ENCODE results near the gene ARHGAP6. TPM values are rescaled to one million over a fixed set of nuclear protein-coding genes. Genes with fewer than 3 reads are reported as not detected.
A peak's percentile ranks its signal among the peaks of the same experiment; 100 is the strongest.

The ARHGAP6 gene
- polyA plus RNA-seq, 4 donors, result 1.1 to 3.5 (median 3.3) TPM; not detected in 1

DNA sequence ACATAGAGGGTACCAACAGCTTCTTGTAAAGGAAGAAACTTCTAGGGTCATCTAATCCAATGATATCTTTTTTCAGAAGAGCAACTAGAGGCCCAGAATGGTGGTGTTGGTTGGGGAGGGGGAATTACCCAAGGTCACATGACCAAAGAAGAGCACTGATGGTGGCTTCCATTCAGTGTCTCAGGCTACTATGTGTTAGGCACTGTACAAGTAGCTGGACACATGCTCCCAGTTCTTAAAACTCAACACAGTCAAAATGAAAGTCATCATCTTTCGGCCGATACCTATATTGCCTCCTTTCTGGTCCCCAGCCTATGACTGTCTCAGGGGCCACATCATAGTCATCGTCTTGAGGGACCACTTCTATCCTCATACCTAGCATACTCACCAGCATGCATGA, 88.1 kb downstream of the ARHGAP6 start:
- FAIRE-seq, result no peak
- H3K4me1 ChIP-seq (ENCODE audit: control insufficient read depth in 3 of 3, insufficient read depth in 2 of 3, low read depth in 1 of 3, low read length in 2 of 3), result no peaks in the 10 kb centered on the region
- no peak overlapping the region for H3K4me3 ChIP-seq (ENCODE audit: low read depth in 1 of 3, low read length in 3 of 3)
- no peak overlapping the region for H3K27ac ChIP-seq (ENCODE audit: low read depth in 1 of 3, low read length in 2 of 3)
- no peak for DNase-seq
- H3K27me3 ChIP-seq (ENCODE audit: control insufficient read depth in 3 of 3, insufficient read depth in 3 of 3, low read length in 3 of 3), result no peaks in the 10 kb centered on the region
- WGBS, 3 donors, result 96 to 97% (median 96%) methylated on average over 3 of the region's 3 CpGs
- H3K9me3 ChIP-seq (ENCODE audit: control insufficient read depth in 2 of 2, insufficient read depth in 1 of 2, low read depth in 1 of 2, low read length in 1 of 2), result no peaks in the 10 kb centered on the region
- no peaks in the 10 kb centered on the region for H3K36me3 ChIP-seq (ENCODE audit: control insufficient read depth in 3 of 3, insufficient read depth in 2 of 3, low read depth in 1 of 3, low read length in 3 of 3)

DNA sequence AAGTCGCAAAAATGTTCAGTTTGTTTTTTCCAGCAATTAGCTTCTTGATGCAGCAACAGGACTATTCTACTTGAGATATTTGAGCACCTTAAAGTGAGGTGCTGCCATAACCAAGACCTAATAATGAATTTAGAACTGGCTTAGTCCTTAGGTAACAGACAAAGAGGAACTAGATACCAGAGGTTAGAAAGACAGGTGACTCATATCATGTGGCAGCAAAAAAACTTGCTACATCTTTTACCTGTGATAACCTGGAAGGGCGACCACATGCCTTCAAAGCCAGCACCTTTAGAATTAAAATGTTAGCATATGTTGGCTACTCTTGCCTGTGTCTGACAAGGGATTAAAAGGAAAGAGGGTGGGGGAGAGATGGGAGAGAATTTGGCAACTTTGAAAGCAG, 90.4 kb downstream of the ARHGAP6 start:
- Histone ChIP-seq H3K4me1 (ENCODE audit: control insufficient read depth in 3 of 3, insufficient read depth in 2 of 3, low read depth in 1 of 3, low read length in 2 of 3) (no peaks in the 10 kb centered on the region), H3K4me3 (ENCODE audit: low read depth in 1 of 3, low read length in 3 of 3) (no peak overlapping the region), H3K27me3 (ENCODE audit: control insufficient read depth in 3 of 3, insufficient read depth in 3 of 3, low read length in 3 of 3) (no peaks in the 10 kb centered on the region), H3K9me3 (ENCODE audit: control insufficient read depth in 2 of 2, insufficient read depth in 1 of 2, low read depth in 1 of 2, low read length in 1 of 2) (no peaks in the 10 kb centered on the region), H3K27ac (ENCODE audit: low read depth in 1 of 3, low read length in 2 of 3) (no peak overlapping the region), H3K36me3 (ENCODE audit: control insufficient read depth in 3 of 3, insufficient read depth in 2 of 3, low read depth in 1 of 3, low read length in 3 of 3) (no peaks in the 10 kb centered on the region)
- 73 to 90% (median 88%) methylated on average over 2 of the region's 2 CpGs for WGBS, 3 donors
- DNase-seq, result no peak
- no peak for FAIRE-seq

DNA sequence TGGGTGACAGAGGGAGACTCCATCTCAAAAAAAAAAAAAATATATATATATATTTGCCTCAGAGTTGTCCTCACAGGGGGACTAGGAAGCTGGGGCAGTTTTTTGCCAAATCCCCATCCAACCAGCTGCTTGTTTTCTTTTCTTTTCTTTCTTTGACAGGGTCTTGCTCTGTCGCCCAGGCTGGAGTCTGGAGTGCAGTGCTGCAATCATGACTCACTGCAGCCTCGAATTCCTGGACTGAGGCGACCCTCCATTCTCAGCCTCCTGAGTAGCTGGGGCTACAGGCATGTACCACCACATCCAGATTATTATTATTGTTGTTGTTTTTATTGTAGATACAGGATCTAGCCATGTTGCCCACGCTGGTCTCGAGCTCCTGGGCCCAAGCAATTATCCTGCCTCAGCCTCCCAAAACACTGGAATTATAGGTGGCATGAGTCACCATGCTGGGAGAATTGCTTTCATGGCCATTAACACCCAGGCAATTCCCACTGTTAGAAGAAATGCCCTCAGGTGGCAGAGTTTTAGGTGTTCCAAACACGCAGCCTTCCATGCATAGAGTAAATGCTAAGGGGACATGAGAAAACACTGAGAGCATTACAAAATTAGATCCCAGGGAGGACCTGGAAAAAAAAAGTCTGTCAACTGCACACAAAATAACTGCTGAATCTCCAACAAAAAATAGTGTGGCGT, 98.0 kb downstream of the ARHGAP6 start:
- Histone ChIP-seq H3K9me3 (ENCODE audit: control insufficient read depth in 2 of 2, insufficient read depth in 1 of 2, low read depth in 1 of 2, low read length in 1 of 2) (no peaks in the 10 kb centered on the region), H3K27me3 (ENCODE audit: control insufficient read depth in 3 of 3, insufficient read depth in 3 of 3, low read length in 3 of 3) (no peaks in the 10 kb centered on the region), H3K27ac (ENCODE audit: low read depth in 1 of 3, low read length in 2 of 3) (no peak overlapping the region), H3K36me3 (ENCODE audit: control insufficient read depth in 3 of 3, insufficient read depth in 2 of 3, low read depth in 1 of 3, low read length in 3 of 3) (no peaks in the 10 kb centered on the region), H3K4me3 (ENCODE audit: low read depth in 1 of 3, low read length in 3 of 3) (no peak overlapping the region), H3K4me1 (ENCODE audit: control insufficient read depth in 3 of 3, insufficient read depth in 2 of 3, low read depth in 1 of 3, low read length in 2 of 3) (no peaks in the 10 kb centered on the region)
- WGBS, 3 donors, result 69 to 81% (median 78%) methylated on average over 7 of the region's 7 CpGs
- DNase-seq (no peak), FAIRE-seq (no peak)

DNA sequence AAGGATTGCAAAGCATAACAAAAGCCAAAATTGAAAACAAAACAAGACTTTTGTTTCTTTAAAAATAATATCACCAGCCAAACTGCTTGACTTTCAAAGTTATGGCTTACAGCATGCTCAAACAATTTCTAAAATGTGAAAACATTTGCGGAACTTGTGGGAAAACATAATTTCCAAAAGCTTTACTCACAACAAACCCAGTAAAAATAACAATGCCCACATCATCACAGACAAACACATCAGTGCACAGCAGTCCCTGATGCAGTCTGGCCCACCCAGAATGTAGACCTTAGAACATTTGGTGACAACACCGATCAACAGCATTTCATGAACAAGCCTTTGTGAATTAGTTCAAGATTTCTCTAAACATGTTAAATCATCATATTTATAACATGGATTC, 98.9 kb downstream of the ARHGAP6 start:
- Histone ChIP-seq H3K9me3 (ENCODE audit: control insufficient read depth in 2 of 2, insufficient read depth in 1 of 2, low read depth in 1 of 2, low read length in 1 of 2) (no peaks in the 10 kb centered on the region), H3K4me1 (ENCODE audit: control insufficient read depth in 3 of 3, insufficient read depth in 2 of 3, low read depth in 1 of 3, low read length in 2 of 3) (no peaks in the 10 kb centered on the region), H3K27ac (ENCODE audit: low read depth in 1 of 3, low read length in 2 of 3) (no peak overlapping the region), H3K4me3 (ENCODE audit: low read depth in 1 of 3, low read length in 3 of 3) (no peak overlapping the region), H3K27me3 (ENCODE audit: control insufficient read depth in 3 of 3, insufficient read depth in 3 of 3, low read length in 3 of 3) (no peaks in the 10 kb centered on the region), H3K36me3 (ENCODE audit: control insufficient read depth in 3 of 3, insufficient read depth in 2 of 3, low read depth in 1 of 3, low read length in 3 of 3) (no peaks in the 10 kb centered on the region)
- DNase-seq (no peak), FAIRE-seq (no peak)
- WGBS, 3 donors, result 79 to 92% (median 81%) methylated on average over 2 of the region's 2 CpGs

DNA sequence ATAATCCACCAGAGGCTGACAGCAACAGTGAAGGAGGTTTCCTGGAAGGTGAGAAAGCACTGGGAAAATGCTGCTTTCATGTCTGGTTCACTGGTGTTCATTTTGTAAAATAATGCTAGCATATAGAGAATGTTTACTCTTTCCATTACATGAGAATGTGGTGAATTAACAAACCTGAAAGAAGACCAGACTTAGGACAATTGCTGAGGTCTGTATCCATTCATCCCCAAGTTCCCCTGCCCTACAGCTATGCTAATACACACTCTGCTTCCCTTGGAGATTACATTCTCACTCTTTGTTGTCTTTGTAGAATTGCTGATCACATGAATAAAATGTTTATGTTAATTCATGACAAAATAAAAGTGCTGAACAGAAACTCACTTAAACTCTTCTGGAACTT, 99.5 kb downstream of the ARHGAP6 start:
- Histone ChIP-seq H3K27me3 (ENCODE audit: control insufficient read depth in 3 of 3, insufficient read depth in 3 of 3, low read length in 3 of 3) (no peaks in the 10 kb centered on the region), H3K4me1 (ENCODE audit: control insufficient read depth in 3 of 3, insufficient read depth in 2 of 3, low read depth in 1 of 3, low read length in 2 of 3) (no peaks in the 10 kb centered on the region), H3K4me3 (ENCODE audit: low read depth in 1 of 3, low read length in 3 of 3) (no peak overlapping the region), H3K27ac (ENCODE audit: low read depth in 1 of 3, low read length in 2 of 3) (no peak overlapping the region), H3K36me3 (ENCODE audit: control insufficient read depth in 3 of 3, insufficient read depth in 2 of 3, low read depth in 1 of 3, low read length in 3 of 3) (no peaks in the 10 kb centered on the region), H3K9me3 (ENCODE audit: control insufficient read depth in 2 of 2, insufficient read depth in 1 of 2, low read depth in 1 of 2, low read length in 1 of 2) (no peaks in the 10 kb centered on the region)
- DNase-seq (no peak), FAIRE-seq (no peak)

DNA sequence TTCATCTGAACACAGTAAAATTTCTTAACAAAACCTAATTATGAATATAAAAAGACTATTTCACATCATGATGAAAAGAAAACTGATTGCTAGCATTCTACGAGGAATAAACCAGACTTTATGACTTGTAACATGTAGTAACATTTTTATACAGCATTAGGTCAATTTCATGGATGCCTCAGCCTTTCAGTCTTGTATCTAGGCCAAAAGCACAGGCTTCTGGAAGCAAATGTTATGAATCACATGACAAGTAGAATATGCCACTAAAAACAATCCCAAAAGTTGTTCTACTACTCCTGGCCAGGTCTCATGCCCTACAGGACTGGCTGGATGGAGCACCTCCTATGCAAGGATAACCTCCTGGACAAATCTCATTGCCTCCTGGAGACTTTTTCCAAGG, 101.2 kb downstream of the ARHGAP6 start:
- H3K27me3 ChIP-seq (ENCODE audit: control insufficient read depth in 3 of 3, insufficient read depth in 3 of 3, low read length in 3 of 3), result no peaks in the 10 kb centered on the region
- FAIRE-seq (no peak), DNase-seq (no peak)
- H3K4me3 ChIP-seq (ENCODE audit: low read depth in 1 of 3, low read length in 3 of 3), result no peak overlapping the region
- H3K27ac ChIP-seq (ENCODE audit: low read depth in 1 of 3, low read length in 2 of 3), result no peak overlapping the region
- H3K36me3 ChIP-seq (ENCODE audit: control insufficient read depth in 3 of 3, insufficient read depth in 2 of 3, low read depth in 1 of 3, low read length in 3 of 3), result no peaks in the 10 kb centered on the region
- 57 to 79% (median 78%) methylated on average over 1 of the region's 1 CpG for WGBS, 3 donors
- H3K9me3 ChIP-seq (ENCODE audit: control insufficient read depth in 2 of 2, insufficient read depth in 1 of 2, low read depth in 1 of 2, low read length in 1 of 2), result no peaks in the 10 kb centered on the region
- no peaks in the 10 kb centered on the region for H3K4me1 ChIP-seq (ENCODE audit: control insufficient read depth in 3 of 3, insufficient read depth in 2 of 3, low read depth in 1 of 3, low read length in 2 of 3)

DNA sequence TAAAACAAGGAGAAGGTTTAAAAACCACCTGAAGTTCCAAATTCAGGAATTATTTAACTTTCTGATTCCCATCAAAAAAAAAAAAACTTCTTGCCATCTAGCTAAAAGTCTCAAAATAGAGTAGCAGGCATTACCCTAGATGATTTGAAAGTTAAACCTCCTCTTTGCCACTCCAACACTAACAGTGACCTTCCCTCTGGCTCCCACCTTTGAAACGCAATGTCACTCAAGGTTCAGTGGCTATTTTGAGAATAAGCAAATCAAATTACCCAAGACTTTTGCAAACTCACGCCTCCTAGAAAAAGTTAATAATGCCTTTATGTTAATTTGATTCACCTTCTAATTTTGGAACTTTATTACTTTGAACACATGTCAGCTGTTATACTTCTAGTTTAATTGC, 103.2 kb downstream of the ARHGAP6 start:
- FAIRE-seq, result no peak

DNA sequence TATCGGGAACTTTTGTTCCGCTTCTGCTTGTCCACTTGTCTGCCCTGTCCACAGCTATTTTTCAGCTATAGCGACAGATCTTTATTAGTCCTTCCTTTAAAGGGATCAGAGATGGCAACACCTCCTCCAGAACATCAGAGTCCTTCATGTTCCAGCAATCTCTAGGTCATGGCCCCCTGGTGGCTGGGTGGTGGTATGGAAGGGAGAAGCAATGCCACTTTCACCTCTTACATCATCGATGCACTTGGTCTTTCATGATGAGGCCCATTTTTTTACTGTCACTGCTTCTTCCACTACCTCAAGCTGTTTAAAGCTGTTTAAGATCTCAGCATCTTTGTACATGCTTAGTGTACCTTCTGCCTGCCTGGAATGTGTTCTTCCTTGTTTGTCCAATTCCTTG, 106.7 kb downstream of the ARHGAP6 start:
- FAIRE-seq, result no peak
- H3K9me3 ChIP-seq (ENCODE audit: control insufficient read depth in 2 of 2, insufficient read depth in 1 of 2, low read depth in 1 of 2, low read length in 1 of 2), result no peaks in the 10 kb centered on the region
- WGBS, 3 donors, result 84 to 95% (median 86%) methylated on average over 4 of the region's 4 CpGs

More for the DNA sequence above, 103.2 kb downstream of the ARHGAP6 start:
- Histone ChIP-seq H3K4me3 (ENCODE audit: low read depth in 1 of 3, low read length in 3 of 3) (no peak overlapping the region), H3K36me3 (ENCODE audit: control insufficient read depth in 3 of 3, insufficient read depth in 2 of 3, low read depth in 1 of 3, low read length in 3 of 3) (no peaks in the 10 kb centered on the region), H3K27me3 (ENCODE audit: control insufficient read depth in 3 of 3, insufficient read depth in 3 of 3, low read length in 3 of 3) (no peaks in the 10 kb centered on the region), H3K9me3 (ENCODE audit: control insufficient read depth in 2 of 2, insufficient read depth in 1 of 2, low read depth in 1 of 2, low read length in 1 of 2) (no peaks in the 10 kb centered on the region), H3K27ac (ENCODE audit: low read depth in 1 of 3, low read length in 2 of 3) (no peak overlapping the region), H3K4me1 (ENCODE audit: control insufficient read depth in 3 of 3, insufficient read depth in 2 of 3, low read depth in 1 of 3, low read length in 2 of 3) (no peaks in the 10 kb centered on the region)
- DNase-seq, result no peak
- 58 to 76% (median 65%) methylated on average over 2 of the region's 2 CpGs for WGBS, 3 donors

DNA sequence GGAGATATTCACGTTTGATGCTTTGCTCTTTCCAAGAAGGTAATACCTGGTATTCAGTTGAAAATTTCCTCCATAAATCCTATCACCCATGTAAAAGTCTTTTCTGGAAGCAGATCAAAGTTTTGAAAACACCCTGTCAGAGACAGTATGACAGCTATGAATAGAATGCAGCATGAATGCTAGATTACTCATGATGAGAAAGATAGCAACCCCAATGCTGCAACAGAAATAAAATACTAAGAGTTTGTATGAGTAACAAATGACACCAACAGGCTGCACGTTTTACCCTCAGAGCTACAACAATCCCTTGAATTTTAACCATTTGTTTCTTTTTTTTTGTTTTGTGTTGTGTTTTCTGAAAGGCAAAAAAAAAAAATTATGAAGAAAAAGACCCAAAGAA, 108.6 kb downstream of the ARHGAP6 start:
- H3K4me1 ChIP-seq (ENCODE audit: control insufficient read depth in 3 of 3, insufficient read depth in 2 of 3, low read depth in 1 of 3, low read length in 2 of 3), result no peaks in the 10 kb centered on the region
- no peaks in the 10 kb centered on the region for H3K9me3 ChIP-seq (ENCODE audit: control insufficient read depth in 2 of 2, insufficient read depth in 1 of 2, low read depth in 1 of 2, low read length in 1 of 2)
- WGBS, 3 donors, result 16 to 31% (median 19%) methylated on average over 2 of the region's 2 CpGs
- FAIRE-seq, result no peak
- H3K36me3 ChIP-seq (ENCODE audit: control insufficient read depth in 3 of 3, insufficient read depth in 2 of 3, low read depth in 1 of 3, low read length in 3 of 3), result no peaks in the 10 kb centered on the region
- H3K27me3 ChIP-seq (ENCODE audit: control insufficient read depth in 3 of 3, insufficient read depth in 3 of 3, low read length in 3 of 3), result no peaks in the 10 kb centered on the region
- no peak overlapping the region for H3K4me3 ChIP-seq (ENCODE audit: low read depth in 1 of 3, low read length in 3 of 3)
- DNase-seq, result no peak
- no peak overlapping the region for H3K27ac ChIP-seq (ENCODE audit: low read depth in 1 of 3, low read length in 2 of 3)

More for the DNA sequence above, 106.7 kb downstream of the ARHGAP6 start:
- no peak overlapping the region for H3K27ac ChIP-seq (ENCODE audit: low read depth in 1 of 3, low read length in 2 of 3)
- no peak overlapping the region for H3K4me3 ChIP-seq (ENCODE audit: low read depth in 1 of 3, low read length in 3 of 3)
- DNase-seq, result peak; percentile 3 to 10
- H3K36me3 ChIP-seq (ENCODE audit: control insufficient read depth in 3 of 3, insufficient read depth in 2 of 3, low read depth in 1 of 3, low read length in 3 of 3), result no peaks in the 10 kb centered on the region
- no peaks in the 10 kb centered on the region for H3K27me3 ChIP-seq (ENCODE audit: control insufficient read depth in 3 of 3, insufficient read depth in 3 of 3, low read length in 3 of 3)
- H3K4me1 ChIP-seq (ENCODE audit: control insufficient read depth in 3 of 3, insufficient read depth in 2 of 3, low read depth in 1 of 3, low read length in 2 of 3), result no peaks in the 10 kb centered on the region
